Breast epithelium (tissue), 4 donors: Measurements from ENCODE around the gene MYO19. TPM values are rescaled to one million over a fixed set of nuclear protein-coding genes. Genes with fewer than 3 reads are reported as not detected.
"Not testable (repeated sequence)": the region's sequence is repeated elsewhere in the genome, so short reads cannot be mapped to it uniquely, and the experiment has no call there.

Experiments
- DNase-seq, 2 donors: peaks; one replicate each; pipeline ENCODE4 v3.0.0-alpha.2; 2019; ENCODE audit warnings: low spot score in 2 of 2
- H3K27ac ChIP-seq, 2 donors: fragments of 200-600 bp; sonication (generic) in 1 of 2; one replicate each; pipeline ENCODE4 v1.5.1; 2016 to 2019; ENCODE audit warnings: mild to moderate bottlenecking in 1 of 2
- H3K27me3 ChIP-seq, 2 donors: fragments of 200-600 bp; sonication (generic) in 1 of 2; one replicate each; pipeline versions ENCODE4 v1.5.1 to v1.6.0; 2017 to 2019; ENCODE audit warnings: control low read depth in 1 of 2, mild to moderate bottlenecking in 1 of 2
- H3K36me3 ChIP-seq: fragments of 200-600 bp; one replicate; pipeline ENCODE4 v1.5.1; 2019
- H3K4me1 ChIP-seq, 2 donors: fragments of 200-600 bp; sonication (generic); one replicate each; pipeline ENCODE4 v1.5.1; 2016 to 2019; ENCODE audit warnings: control low read depth in 1 of 2
- H3K4me3 ChIP-seq, 3 donors: fragments of 200-600 bp; sonication (generic); 1 replicate in 2 of 3; 2 replicates in 1 of 3; pipeline ENCODE4 v1.5.1; 2016 to 2019; ENCODE audit warnings: mild to moderate bottlenecking in 3 of 3, moderate library complexity in 2 of 3
- H3K9me3 ChIP-seq, 2 donors: fragments of 200-600 bp; sonication (generic) in 1 of 2; one replicate each; pipeline ENCODE4 v1.5.1; 2016 to 2019; ENCODE audit warnings: control low read depth in 1 of 2
- POLR2A ChIP-seq: fragments of 450-650 bp; IDR thresholded peaks from one replicate; pipeline ENCODE4 v1.6.1; 2016; ENCODE audit warnings: antibody characterized with exemption, mild to moderate bottlenecking, moderate library complexity
- POLR2AphosphoS5 ChIP-seq, 3 donors: sonication (generic); formaldehyde crosslinking; IDR thresholded peaks; one replicate each; pipeline ENCODE4 v1.6.1; 2017; ENCODE audit warnings: antibody characterized with exemption in 3 of 3
- intact Hi-C: fragments of 100-400 bp; cut with DNase I; formaldehyde crosslinking; loops from one replicate; pipeline ENCODE4 v1.15.1; 2023; ENCODE audit warnings: low total_unique reads
- total RNA-seq, 3 donors: library from RNA; depleted of rRNA; stranded (reverse); fragments of >200 nt; gene quantifications; one replicate each; pipeline ENCODE4 v1.1.0, GENCODE V29; 2016
- TF ChIP-seq, protein P1 (sequence below), 3 donors: fragments of 450-650 bp; IDR thresholded peaks; one replicate each; pipeline ENCODE4 v1.5.1; 2016 to 2017; ENCODE audit warnings: antibody characterized with exemption in 3 of 3, mild to moderate bottlenecking in 3 of 3, moderate library complexity in 3 of 3

Gene MYO19
- total RNA-seq, 3 donors from 2014 or later: 28.6 to 86.9 (median 71.3) TPM

DNA sequence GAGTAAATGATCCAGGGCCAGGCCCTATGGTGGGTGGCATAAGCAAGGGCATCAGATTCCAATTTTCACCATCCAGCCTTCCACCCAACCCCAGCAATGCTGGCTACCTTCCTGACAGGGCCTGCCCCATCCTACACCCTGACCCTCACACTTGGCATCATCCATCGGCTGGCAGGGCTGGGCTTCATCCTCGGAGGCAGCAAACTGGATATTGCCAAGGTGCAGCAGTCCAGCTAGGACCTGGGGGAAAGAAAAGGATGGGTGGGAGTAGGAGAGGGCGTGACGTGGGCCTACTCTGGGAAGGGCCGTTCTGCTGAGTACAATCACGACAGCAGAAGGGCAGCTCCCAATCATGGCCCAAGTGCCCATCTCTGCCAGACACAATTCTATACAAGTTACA, 23.5 kb downstream of the MYO19 start:
- no peaks in the 10 kb centered on the region for H3K27me3 ChIP-seq
- no peak overlapping the region for H3K27ac ChIP-seq
- H3K36me3 ChIP-seq: no peaks in the 10 kb centered on the region
- intact Hi-C loops: no loop called here
- H3K4me3 ChIP-seq: no peak overlapping the region
- no peaks in the 10 kb centered on the region for H3K9me3 ChIP-seq
- no peak for TF ChIP-seq POLR2A
- TF ChIP-seq, protein P1, sequence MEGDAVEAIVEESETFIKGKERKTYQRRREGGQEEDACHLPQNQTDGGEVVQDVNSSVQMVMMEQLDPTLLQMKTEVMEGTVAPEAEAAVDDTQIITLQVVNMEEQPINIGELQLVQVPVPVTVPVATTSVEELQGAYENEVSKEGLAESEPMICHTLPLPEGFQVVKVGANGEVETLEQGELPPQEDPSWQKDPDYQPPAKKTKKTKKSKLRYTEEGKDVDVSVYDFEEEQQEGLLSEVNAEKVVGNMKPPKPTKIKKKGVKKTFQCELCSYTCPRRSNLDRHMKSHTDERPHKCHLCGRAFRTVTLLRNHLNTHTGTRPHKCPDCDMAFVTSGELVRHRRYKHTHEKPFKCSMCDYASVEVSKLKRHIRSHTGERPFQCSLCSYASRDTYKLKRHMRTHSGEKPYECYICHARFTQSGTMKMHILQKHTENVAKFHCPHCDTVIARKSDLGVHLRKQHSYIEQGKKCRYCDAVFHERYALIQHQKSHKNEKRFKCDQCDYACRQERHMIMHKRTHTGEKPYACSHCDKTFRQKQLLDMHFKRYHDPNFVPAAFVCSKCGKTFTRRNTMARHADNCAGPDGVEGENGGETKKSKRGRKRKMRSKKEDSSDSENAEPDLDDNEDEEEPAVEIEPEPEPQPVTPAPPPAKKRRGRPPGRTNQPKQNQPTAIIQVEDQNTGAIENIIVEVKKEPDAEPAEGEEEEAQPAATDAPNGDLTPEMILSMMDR (IDR thresholded peaks at IDR 0.05): no peak
- no peak for TF ChIP-seq POLR2AphosphoS5 (IDR thresholded peaks at IDR 0.05)
- no peak for DNase-seq
- no peaks in the 10 kb centered on the region for H3K4me1 ChIP-seq

DNA sequence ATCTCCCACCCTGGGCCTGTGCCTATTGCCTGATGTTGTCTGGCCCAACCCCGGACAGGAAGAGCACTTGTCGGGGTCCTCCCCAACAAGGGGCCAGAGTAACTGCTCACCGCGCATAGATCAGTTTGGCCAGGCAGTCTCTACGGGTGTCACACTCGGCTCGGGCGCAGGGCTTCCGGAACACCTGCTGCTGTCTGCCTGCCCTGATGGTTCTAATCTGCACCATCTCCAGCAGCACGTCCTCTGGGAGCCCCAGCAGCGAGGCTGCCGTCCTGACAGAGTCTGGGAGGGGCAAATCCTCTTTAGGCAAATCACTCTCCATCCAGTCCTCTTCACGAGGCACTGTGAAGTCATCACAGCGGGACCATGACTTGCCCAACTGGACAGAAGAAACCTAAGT, 24.0 kb downstream of the MYO19 start:
- H3K27ac ChIP-seq: no peak overlapping the region
- no peaks in the 10 kb centered on the region for H3K4me1 ChIP-seq
- TF ChIP-seq POLR2A (no peak), POLR2AphosphoS5 (IDR thresholded peaks at IDR 0.05) (no peak)
- TF ChIP-seq, protein P1 (IDR thresholded peaks at IDR 0.05): no peak
- no peaks in the 10 kb centered on the region for H3K9me3 ChIP-seq
- DNase-seq: no peak
- intact Hi-C loops: no loop called here
- H3K36me3 ChIP-seq: no peaks in the 10 kb centered on the region
- H3K4me3 ChIP-seq: no peak overlapping the region
- H3K27me3 ChIP-seq: no peaks in the 10 kb centered on the region

DNA sequence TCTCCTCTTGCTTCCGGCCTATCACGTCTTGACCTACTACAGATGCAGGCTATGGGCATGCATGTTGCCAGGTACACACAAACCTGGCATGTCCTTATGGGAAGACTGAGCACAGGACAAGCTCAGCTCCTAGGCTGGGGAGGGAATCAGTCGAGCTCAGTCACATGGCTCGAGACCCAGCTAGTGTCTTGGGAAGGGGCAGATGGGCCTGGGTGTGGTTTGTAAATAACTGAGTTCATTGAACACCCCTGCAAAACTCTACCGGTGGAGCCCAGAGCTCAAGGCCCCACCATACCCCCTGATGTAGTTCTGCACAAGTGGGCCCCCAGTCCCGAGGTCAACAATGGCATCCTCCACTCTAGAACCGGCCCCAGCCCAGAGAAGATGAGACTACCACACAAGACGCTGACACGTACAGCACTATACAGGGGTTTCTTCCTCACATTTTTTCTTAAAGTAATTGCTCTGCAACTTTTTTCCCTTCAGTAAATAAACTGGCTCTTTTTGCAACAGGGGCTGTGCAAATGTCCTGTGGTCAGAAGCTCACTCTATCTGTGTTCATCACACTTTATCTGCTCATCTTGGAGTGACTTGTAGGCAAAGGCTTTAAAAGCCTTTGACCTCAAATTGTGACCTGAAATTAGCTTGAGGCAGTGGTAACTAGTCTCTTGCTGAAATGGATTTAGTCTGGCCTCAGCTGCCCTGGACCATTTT, 25.2 kb downstream of the MYO19 start:
- no peak for DNase-seq
- Histone ChIP-seq H3K27ac (no peak overlapping the region), H3K4me3 (no peak overlapping the region), H3K36me3 (no peaks in the 10 kb centered on the region), H3K27me3 (no peaks in the 10 kb centered on the region), H3K9me3 (no peaks in the 10 kb centered on the region), H3K4me1 (no peaks in the 10 kb centered on the region)
- TF ChIP-seq, protein P1 (IDR thresholded peaks at IDR 0.05): no peak
- intact Hi-C loops: no loop called here

DNA sequence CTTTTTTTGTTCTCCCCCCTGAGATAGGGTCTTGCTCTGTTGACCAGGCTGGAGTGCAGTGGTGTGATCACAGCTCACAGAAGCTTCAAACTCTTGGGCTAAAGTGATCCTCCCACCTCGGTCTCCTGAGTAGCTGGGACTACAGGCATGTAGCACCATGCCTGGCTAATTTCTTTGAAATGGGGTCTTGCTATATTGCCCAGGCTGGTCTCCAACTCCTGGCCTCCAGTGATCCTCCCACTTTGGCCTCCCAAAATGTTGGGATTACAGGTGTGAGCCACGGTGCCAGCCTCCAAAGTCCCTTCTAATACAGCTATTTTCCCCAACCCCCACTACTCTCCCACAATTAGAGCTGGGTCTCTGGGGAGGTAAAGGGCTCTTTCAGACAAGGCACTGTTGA, 26.2 kb downstream of the MYO19 start:
- H3K36me3 ChIP-seq, DNase-seq: not testable (repeated sequence)

GRCh38 chr17:36507266-36507665, 27.4 kb downstream of the MYO19 start:
- DNase-seq: no peak
- H3K4me3 ChIP-seq: no peak overlapping the region
- intact Hi-C loops: no loop called here
- H3K27me3 ChIP-seq: no peaks in the 10 kb centered on the region
- no peak overlapping the region for H3K27ac ChIP-seq
- H3K36me3 ChIP-seq: no peaks in the 10 kb centered on the region
- TF ChIP-seq POLR2A: no peak
- TF ChIP-seq POLR2AphosphoS5 (IDR thresholded peaks at IDR 0.05): no peak
- TF ChIP-seq, protein P1 (IDR thresholded peaks at IDR 0.05): no peak
- H3K9me3 ChIP-seq: no peaks in the 10 kb centered on the region
- no peaks in the 10 kb centered on the region for H3K4me1 ChIP-seq

More for the DNA sequence above, 26.2 kb downstream of the MYO19 start:
- H3K27ac ChIP-seq, H3K9me3 ChIP-seq, intact Hi-C loops, H3K4me3 ChIP-seq, H3K4me1 ChIP-seq, H3K27me3 ChIP-seq: not testable (repeated sequence)

GRCh38 chr17:36506831-36507230, 27.8 kb downstream of the MYO19 start:
- no peak for DNase-seq
- Histone ChIP-seq H3K27ac (no peak overlapping the region), H3K4me3 (no peak overlapping the region), H3K9me3 (no peaks in the 10 kb centered on the region), H3K36me3 (no peaks in the 10 kb centered on the region), H3K27me3 (no peaks in the 10 kb centered on the region), H3K4me1 (no peaks in the 10 kb centered on the region)
- intact Hi-C loops: no loop called here
- TF ChIP-seq POLR2A (no peak), POLR2AphosphoS5 (IDR thresholded peaks at IDR 0.05) (no peak)
- TF ChIP-seq, protein P1 (IDR thresholded peaks at IDR 0.05): no peak
